ENCODE results near the gene PRMT7. TPM values are rescaled to one million over a fixed set of nuclear protein-coding genes. Genes with fewer than 3 reads are reported as not detected.

Gene PRMT7
- total RNA-seq, 5 donors from 2014 or later (not counting 1 experiment from before 2014, with no cell fraction given), result 80.1 to 92.4 (median 87.2) TPM

DNA sequence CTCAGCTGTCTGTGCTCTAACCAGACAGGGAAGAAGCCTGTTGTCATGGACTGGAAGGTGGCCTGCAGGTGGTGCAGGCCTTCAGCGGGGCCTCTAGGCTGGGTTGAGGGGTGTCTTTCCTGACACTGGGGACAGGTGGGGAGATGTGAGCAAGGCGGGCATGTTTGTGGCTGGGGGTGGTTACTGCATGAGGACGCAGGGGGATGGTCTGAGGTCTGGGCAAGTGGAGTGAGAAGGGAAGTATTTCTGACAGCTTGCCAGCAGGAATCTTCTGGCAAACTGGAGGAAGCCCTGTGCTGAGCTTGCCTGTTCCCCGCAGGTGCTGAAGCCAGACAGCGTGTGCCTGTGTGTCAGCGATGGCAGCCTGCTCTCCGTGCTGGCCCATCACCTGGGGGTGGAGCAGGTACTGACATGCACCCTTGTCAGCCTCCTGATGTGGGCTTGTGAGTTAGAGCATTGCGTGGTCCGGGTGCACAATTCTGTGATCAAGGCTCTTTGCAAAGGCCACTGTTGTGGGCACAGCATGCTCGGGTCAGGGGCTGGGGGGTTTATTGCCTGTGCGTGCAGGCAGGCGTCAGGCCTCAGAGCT, 36.2 kb downstream of the PRMT7 start:
- Mint-ChIP-seq H3K27ac (no peak overlapping the region), H3K27me3 (no peaks in the 10 kb centered on the region), H3K4me3 (no peak overlapping the region), H3K4me1 (peaks cover 3 to 20% (median 14%) of the 10 kb centered on the region in 3 donors), H3K9me3 (no peaks in the 10 kb centered on the region), H3K36me3 (peaks cover 60% of the 10 kb centered on the region)
- peaks cover 0 to 2% of the 10 kb centered on the region in 2 experiments for H3K4me1 ChIP-seq (ENCODE audit: control insufficient read depth in 1 of 2, extremely low read depth in 1 of 2, insufficient read depth in 2 of 2, low read length in 2 of 2)
- no peaks in the 10 kb centered on the region for H3K9me3 ChIP-seq
- H3K27ac ChIP-seq (ENCODE audit: low read length), result no peak overlapping the region
- 82% methylated on average over 11 of the region's 12 CpGs for WGBS (ENCODE audit: insufficient coverage)
- H3K4me3 ChIP-seq (ENCODE audit: control insufficient read depth in 1 of 2, extremely low read depth in 1 of 2, low read length in 1 of 2), result no peak overlapping the region
- ChIA-PET POLR2A (no interaction called here), CTCF (interaction anchor here in 1 of 2 donors (0.6 kb wide), 1 partner anchor 237 kb away, joined by 3 read pairs; no protein-coding TSS in a partner anchor)
- H3K36me3 ChIP-seq (ENCODE audit: control insufficient read depth in 2 of 2, extremely low read depth in 1 of 2, insufficient read depth in 1 of 2, low read length in 1 of 2), result peaks cover 25 to 85% of the 10 kb centered on the region in 2 donors
- no peak for ATAC-seq (replicated peaks in 1 of 4)
- DNase-seq, result no peak
- no peaks in the 10 kb centered on the region for H3K27me3 ChIP-seq (replicated peaks in 1 of 2; ENCODE audit: control insufficient read depth in 2 of 2, extremely low read depth in 1 of 2, insufficient read depth in 2 of 2, low read length in 1 of 2)

DNA sequence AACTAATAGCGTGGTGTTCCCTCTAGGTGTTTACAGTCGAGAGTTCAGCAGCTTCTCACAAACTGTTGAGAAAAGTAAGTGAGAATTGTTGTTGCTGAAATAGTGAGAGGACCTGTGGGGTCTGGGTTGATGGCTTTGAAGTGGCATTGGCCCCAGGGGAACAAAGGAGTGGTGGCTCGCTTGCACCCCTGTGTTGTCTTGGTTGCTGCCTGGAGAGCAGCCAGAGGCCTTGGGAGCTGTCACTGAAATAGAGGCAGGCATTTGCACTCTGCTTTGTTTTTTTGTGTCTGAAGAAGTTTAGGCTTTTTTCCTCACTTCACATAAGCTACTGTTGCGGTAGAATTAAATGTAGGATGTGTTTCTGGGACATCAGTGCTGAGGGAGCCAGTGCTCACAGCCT, 36.8 kb downstream of the PRMT7 start:
- ChIA-PET CTCF (interaction anchor here in 1 of 2 donors (0.6 kb wide), 1 partner anchor 238 kb away, joined by 3 read pairs; no protein-coding TSS in a partner anchor), POLR2A (no interaction called here)
- Histone ChIP-seq H3K9me3 (no peaks in the 10 kb centered on the region), H3K36me3 (ENCODE audit: control insufficient read depth in 2 of 2, extremely low read depth in 1 of 2, insufficient read depth in 1 of 2, low read length in 1 of 2) (peaks cover 24 to 81% of the 10 kb centered on the region in 2 donors), H3K4me1 (ENCODE audit: control insufficient read depth in 1 of 2, extremely low read depth in 1 of 2, insufficient read depth in 2 of 2, low read length in 2 of 2) (peaks cover 0 to 2% of the 10 kb centered on the region in 2 experiments), H3K4me3 (ENCODE audit: control insufficient read depth in 1 of 2, extremely low read depth in 1 of 2, low read length in 1 of 2) (no peak overlapping the region), H3K27ac (ENCODE audit: low read length) (no peak overlapping the region), H3K27me3 (replicated peaks in 1 of 2; ENCODE audit: control insufficient read depth in 2 of 2, extremely low read depth in 1 of 2, insufficient read depth in 2 of 2, low read length in 1 of 2) (no peaks in the 10 kb centered on the region)
- H3K36me3 Mint-ChIP-seq, result peaks cover 56% of the 10 kb centered on the region
- DNase-seq (no peak), ATAC-seq (replicated peaks in 1 of 4) (no peak)
- H3K27me3 Mint-ChIP-seq, result no peaks in the 10 kb centered on the region
- no peaks in the 10 kb centered on the region for H3K9me3 Mint-ChIP-seq
- peaks cover 3 to 20% (median 14%) of the 10 kb centered on the region in 3 donors for H3K4me1 Mint-ChIP-seq
- 89% methylated on average over 2 of the region's 4 CpGs for WGBS (ENCODE audit: insufficient coverage)
- H3K27ac Mint-ChIP-seq, result no peak overlapping the region
- no peak overlapping the region for H3K4me3 Mint-ChIP-seq

DNA sequence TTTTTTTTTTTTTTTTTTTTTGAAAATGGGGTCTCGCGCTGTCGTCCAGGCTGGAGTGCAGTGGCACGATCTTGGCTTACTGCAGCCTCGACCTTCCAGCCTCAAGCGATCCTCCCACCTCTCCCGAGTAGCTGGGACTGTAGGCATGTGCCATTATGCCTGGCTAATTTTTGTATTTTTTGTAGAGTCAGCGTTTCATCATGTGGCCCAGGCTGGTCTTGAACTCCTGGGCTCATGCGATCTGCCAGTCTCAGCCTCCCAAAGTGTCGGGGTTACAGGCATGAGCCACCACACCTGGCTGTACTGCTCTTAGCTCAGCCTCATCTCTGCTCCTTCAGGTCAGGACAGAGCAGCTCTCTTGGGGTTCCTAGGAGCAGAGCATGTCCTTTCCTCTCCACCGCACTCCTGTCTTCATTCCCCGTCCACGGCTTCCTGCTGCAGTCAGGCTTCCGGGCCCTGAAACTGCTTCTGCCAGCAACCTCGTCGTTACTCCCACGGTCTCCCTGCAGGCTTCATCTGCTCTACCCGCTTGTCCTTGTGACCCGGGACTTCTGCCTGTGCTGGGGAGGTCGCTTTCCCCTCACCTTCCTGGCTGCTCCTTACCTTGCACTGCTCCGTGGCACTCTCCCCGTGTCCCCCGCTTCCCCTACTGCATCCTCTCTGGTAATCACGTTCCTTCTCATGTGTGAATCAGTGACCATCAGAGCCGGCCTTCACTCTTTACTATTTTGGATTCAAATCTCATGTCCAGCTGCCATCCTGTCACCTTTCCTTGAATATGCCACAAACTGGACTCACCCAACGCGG, 38.0 kb downstream of the PRMT7 start:
- Mint-ChIP-seq H3K4me3 (no peak overlapping the region), H3K4me1 (peaks cover 3 to 20% (median 14%) of the 10 kb centered on the region in 3 donors), H3K27ac (no peak overlapping the region), H3K27me3 (no peaks in the 10 kb centered on the region), H3K9me3 (no peaks in the 10 kb centered on the region), H3K36me3 (peaks cover 62% of the 10 kb centered on the region)
- ChIA-PET POLR2A (interaction anchor here in 1 of 2 donors (0.5 kb wide), 1 partner anchor 21 kb away, joined by 8 read pairs; no protein-coding TSS in a partner anchor), CTCF (interaction anchor here (0.6 to 0.7 kb wide), 3 partner anchors 25 to 949 kb away, joined by 3 read pairs; no protein-coding TSS in a partner anchor)
- Histone ChIP-seq H3K9me3 (no peaks in the 10 kb centered on the region), H3K36me3 (ENCODE audit: control insufficient read depth in 2 of 2, extremely low read depth in 1 of 2, insufficient read depth in 1 of 2, low read length in 1 of 2) (peaks cover 25 to 84% of the 10 kb centered on the region in 2 donors), H3K4me3 (ENCODE audit: control insufficient read depth in 1 of 2, extremely low read depth in 1 of 2, low read length in 1 of 2) (no peak overlapping the region), H3K27me3 (replicated peaks in 1 of 2; ENCODE audit: control insufficient read depth in 2 of 2, extremely low read depth in 1 of 2, insufficient read depth in 2 of 2, low read length in 1 of 2) (no peaks in the 10 kb centered on the region), H3K27ac (ENCODE audit: low read length) (no peak overlapping the region), H3K4me1 (ENCODE audit: control insufficient read depth in 1 of 2, extremely low read depth in 1 of 2, insufficient read depth in 2 of 2, low read length in 2 of 2) (peaks cover 0 to 2% of the 10 kb centered on the region in 2 experiments)
- DNase-seq, result no peak
- no peak for ATAC-seq (replicated peaks in 1 of 4)
- WGBS (ENCODE audit: insufficient coverage), result 94% methylated on average over 24 of the region's 27 CpGs

DNA sequence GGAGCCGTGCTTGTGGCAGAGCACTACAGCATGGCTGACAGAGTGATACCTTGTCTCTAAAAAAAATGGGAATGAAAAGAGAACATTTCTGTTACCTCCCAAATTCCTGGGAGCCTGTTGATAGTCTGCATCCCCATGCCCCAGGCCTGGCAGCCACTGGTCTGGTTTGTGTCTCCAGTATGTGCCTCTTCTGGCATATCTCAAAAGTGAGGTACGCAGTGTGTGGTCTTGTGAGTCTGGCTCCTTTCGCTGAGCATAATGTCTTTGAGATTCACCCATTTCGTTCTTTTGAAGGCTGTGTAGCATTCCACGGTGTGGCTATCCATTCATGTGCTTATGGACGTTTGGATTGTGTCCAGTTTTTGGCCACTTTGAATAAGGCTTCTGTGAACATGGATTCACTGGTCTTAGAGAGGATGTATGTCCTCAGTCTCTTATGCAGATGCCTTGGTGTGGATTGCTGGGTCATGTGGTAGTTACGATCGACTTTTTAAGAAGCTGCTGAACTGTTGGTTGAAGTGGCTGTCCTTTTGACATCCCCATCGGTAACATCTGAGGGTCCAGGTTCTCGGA, 39.1 kb downstream of the PRMT7 start:
- Histone ChIP-seq H3K4me1 (ENCODE audit: control insufficient read depth in 1 of 2, extremely low read depth in 1 of 2, insufficient read depth in 2 of 2, low read length in 2 of 2) (peaks cover 0 to 7% of the 10 kb centered on the region in 2 experiments), H3K36me3 (ENCODE audit: control insufficient read depth in 2 of 2, extremely low read depth in 1 of 2, insufficient read depth in 1 of 2, low read length in 1 of 2) (peaks cover 25 to 90% of the 10 kb centered on the region in 2 donors), H3K27me3 (replicated peaks in 1 of 2; ENCODE audit: control insufficient read depth in 2 of 2, extremely low read depth in 1 of 2, insufficient read depth in 2 of 2, low read length in 1 of 2) (no peaks in the 10 kb centered on the region), H3K9me3 (no peaks in the 10 kb centered on the region), H3K27ac (ENCODE audit: low read length) (no peak overlapping the region), H3K4me3 (ENCODE audit: control insufficient read depth in 1 of 2, extremely low read depth in 1 of 2, low read length in 1 of 2) (no peak overlapping the region)
- CTCF ChIA-PET, result no interaction called here
- DNase-seq (no peak), ATAC-seq (replicated peaks in 1 of 4) (no peak)
- no peaks in the 10 kb centered on the region for H3K9me3 Mint-ChIP-seq
- WGBS (ENCODE audit: insufficient coverage), result 94% methylated on average over 5 of the region's 10 CpGs
- no peaks in the 10 kb centered on the region for H3K27me3 Mint-ChIP-seq
- H3K4me1 Mint-ChIP-seq, result peaks cover 6 to 19% (median 19%) of the 10 kb centered on the region in 3 donors
- H3K36me3 Mint-ChIP-seq, result peaks cover 63% of the 10 kb centered on the region
- H3K27ac Mint-ChIP-seq, result no peak overlapping the region
- POLR2A ChIA-PET, result no interaction called here
- H3K4me3 Mint-ChIP-seq, result no peak overlapping the region

DNA sequence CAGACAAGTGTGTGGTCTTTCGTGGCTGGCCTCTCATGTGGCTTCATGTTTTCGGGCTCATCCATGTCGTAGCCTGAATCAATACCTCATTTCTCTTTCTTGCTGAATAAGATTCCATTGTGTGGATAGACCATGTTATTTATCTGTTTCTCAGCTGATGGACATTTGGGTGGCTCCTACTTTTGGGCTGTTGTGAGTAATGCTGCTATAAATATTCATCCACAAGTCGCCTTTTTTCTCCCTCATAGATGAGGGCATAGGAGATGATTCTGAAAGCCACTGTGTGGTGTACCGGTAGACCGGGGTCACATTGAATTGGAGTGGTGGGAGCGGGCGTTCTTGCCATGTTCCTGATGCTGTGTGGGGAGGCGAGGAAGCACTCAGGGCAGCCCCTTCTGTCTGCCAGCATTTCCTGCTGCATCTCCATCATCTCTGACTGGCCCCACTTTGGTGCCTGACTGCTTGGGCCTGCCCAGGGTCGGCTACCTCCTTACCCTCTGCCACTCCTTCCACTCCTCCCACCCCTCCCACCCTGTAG, 40.1 kb downstream of the PRMT7 start:
- no peak overlapping the region for H3K27ac Mint-ChIP-seq
- ChIA-PET CTCF (no interaction called here), POLR2A (no interaction called here)
- 100% methylated on average over 2 of the region's 10 CpGs for WGBS (ENCODE audit: insufficient coverage)
- H3K36me3 Mint-ChIP-seq, result peaks cover 62% of the 10 kb centered on the region
- ATAC-seq (replicated peaks in 1 of 4), result no peak
- Histone ChIP-seq H3K36me3 (ENCODE audit: control insufficient read depth in 2 of 2, extremely low read depth in 1 of 2, insufficient read depth in 1 of 2, low read length in 1 of 2) (peaks cover 28 to 88% of the 10 kb centered on the region in 2 donors), H3K27ac (ENCODE audit: low read length) (no peak overlapping the region), H3K9me3 (no peaks in the 10 kb centered on the region), H3K27me3 (replicated peaks in 1 of 2; ENCODE audit: control insufficient read depth in 2 of 2, extremely low read depth in 1 of 2, insufficient read depth in 2 of 2, low read length in 1 of 2) (no peaks in the 10 kb centered on the region), H3K4me3 (ENCODE audit: control insufficient read depth in 1 of 2, extremely low read depth in 1 of 2, low read length in 1 of 2) (no peak overlapping the region), H3K4me1 (ENCODE audit: control insufficient read depth in 1 of 2, extremely low read depth in 1 of 2, insufficient read depth in 2 of 2, low read length in 2 of 2) (peaks cover 3 to 17% of the 10 kb centered on the region in 2 experiments)
- no peak overlapping the region for H3K4me3 Mint-ChIP-seq
- no peaks in the 10 kb centered on the region for H3K27me3 Mint-ChIP-seq
- no peaks in the 10 kb centered on the region for H3K9me3 Mint-ChIP-seq
- no peak for DNase-seq
- peaks cover 15 to 21% (median 20%) of the 10 kb centered on the region in 3 donors for H3K4me1 Mint-ChIP-seq

DNA sequence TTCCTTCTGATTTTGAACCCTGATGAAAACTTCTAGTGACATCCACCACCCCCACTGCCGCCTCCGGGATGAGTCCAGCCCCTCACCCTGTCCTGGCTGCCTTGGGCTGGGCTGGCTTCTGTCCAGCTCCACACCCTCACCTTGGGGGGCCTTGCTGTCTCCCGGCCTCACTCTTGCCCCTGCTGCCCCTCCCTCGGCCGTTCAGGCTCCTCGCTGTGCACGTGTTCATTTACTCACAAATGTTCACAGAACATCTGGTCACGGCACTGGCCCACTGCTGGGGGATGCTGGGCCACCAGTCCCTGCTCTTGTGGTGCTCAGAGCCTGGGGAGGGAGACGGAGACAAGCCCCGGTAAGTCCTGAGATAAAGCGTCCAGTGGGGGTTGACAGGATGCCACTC, 40.6 kb downstream of the PRMT7 start:
- Mint-ChIP-seq H3K4me1 (peaks cover 21 to 27% (median 26%) of the 10 kb centered on the region in 3 donors), H3K27ac (no peak overlapping the region), H3K36me3 (peaks cover 59% of the 10 kb centered on the region), H3K4me3 (no peak overlapping the region), H3K9me3 (no peaks in the 10 kb centered on the region), H3K27me3 (no peaks in the 10 kb centered on the region)
- WGBS (ENCODE audit: insufficient coverage), result 98% methylated on average over 7 of the region's 11 CpGs
- ChIA-PET CTCF (no interaction called here), POLR2A (no interaction called here)
- ATAC-seq (replicated peaks in 1 of 4), result no peak
- H3K4me3 ChIP-seq (ENCODE audit: control insufficient read depth in 1 of 2, extremely low read depth in 1 of 2, low read length in 1 of 2), result no peak overlapping the region
- no peak overlapping the region for H3K27ac ChIP-seq (ENCODE audit: low read length)
- DNase-seq, result no peak
- H3K9me3 ChIP-seq, result no peaks in the 10 kb centered on the region
- peaks cover 26 to 82% of the 10 kb centered on the region in 2 donors for H3K36me3 ChIP-seq (ENCODE audit: control insufficient read depth in 2 of 2, extremely low read depth in 1 of 2, insufficient read depth in 1 of 2, low read length in 1 of 2)
- H3K4me1 ChIP-seq (ENCODE audit: control insufficient read depth in 1 of 2, extremely low read depth in 1 of 2, insufficient read depth in 2 of 2, low read length in 2 of 2), result peaks cover 5 to 23% of the 10 kb centered on the region in 2 experiments
- no peaks in the 10 kb centered on the region for H3K27me3 ChIP-seq (replicated peaks in 1 of 2; ENCODE audit: control insufficient read depth in 2 of 2, extremely low read depth in 1 of 2, insufficient read depth in 2 of 2, low read length in 1 of 2)

All from T-cell (primary cell).